GM12891 (cell line): ENCODE data around the gene LONRF2. TPM values are rescaled to one million over a fixed set of nuclear protein-coding genes. Genes with fewer than 3 reads are reported as not detected.
"Not testable (repeated sequence)": the region's sequence is repeated elsewhere in the genome, so short reads cannot be mapped to it uniquely, and the experiment has no call there.

ENCODE experiments used
- DNase-seq: peaks from one replicate; pipeline ENCODE4 v3.0.0; 2011; ENCODE audit warnings: low spot score; ENCODE audit not compliant: insufficient read length
- FAIRE-seq: peaks from 2 replicates; lab custom pipeline; 2011; peaks lifted over from hg19 to GRCh38; lab: Jason Lieb, UNC
- PAX5 ChIP-seq: IDR thresholded peaks from 2 replicates; pipeline ENCODE4 v1.6.1; 2011; ENCODE audit warnings: low read length, moderate library complexity, mild to moderate bottlenecking; ENCODE audit not compliant: insufficient read depth, severe bottlenecking
- POLR2A ChIP-seq: IDR thresholded peaks from 2 replicates; pipeline ENCODE4 v1.6.1; 2011; ENCODE audit warnings: low read depth, low read length, control low read depth
- POLR2AphosphoS5 ChIP-seq: IDR thresholded peaks from 2 replicates; pipeline ENCODE4 v1.6.1; 2011; ENCODE audit warnings: low read depth, low read length, control low read depth
- POU2F2 ChIP-seq: IDR thresholded peaks from 2 replicates; pipeline ENCODE4 v1.6.1; 2011; ENCODE audit warnings: low read depth, mild to moderate bottlenecking, control low read depth, low read length, moderate library complexity
- SPI1 ChIP-seq: IDR thresholded peaks from 2 replicates; pipeline ENCODE4 v1.6.1; 2011; ENCODE audit warnings: low read depth, low read length, control low read depth
- TAF1 ChIP-seq: IDR thresholded peaks from 2 replicates; pipeline ENCODE4 v1.6.1; 2011; ENCODE audit warnings: low read depth, low read length, control low read depth
- polyA plus RNA-seq: library from polyadenylated mRNA; unstranded; fragments of >200 nt; gene quantifications from one replicate; pipeline ENCODE4 v1.2.1, GENCODE V29; 2012; ENCODE audit warnings: low read depth, missing spikeins, inconsistent platforms; ENCODE audit not compliant: missing spikeins

Gene LONRF2
- 0.03 TPM for polyA plus RNA-seq

- peak; percentile 48 for FAIRE-seq
These were observed at the start of gene LONRF2 for GRCh38 chr2:100321866-100322820. TSS of gene LONRF2 (minus strand) at chr2:100322501. CDS start at chr2:100322093, 408 bp downstream.

GRCh38 chr2:100367163-100367562 lies 44.9 kb upstream of the LONRF2 start:
- no peak for TF ChIP-seq POU2F2
- DNase-seq (no peak), FAIRE-seq (peak; percentile 76)

More at GRCh38 chr2:100321866-100322820, at the start of gene LONRF2:
- TF ChIP-seq PAX5: no peak
- DNase-seq: peak; percentile 25

GRCh38 chr2:100365434-100365833 lies 43.1 kb upstream of the LONRF2 start:
- TF ChIP-seq POLR2A: no peak
- TF ChIP-seq SPI1: no peak
- no peak for TF ChIP-seq PAX5
- TF ChIP-seq POLR2AphosphoS5: no peak
- no peak for TF ChIP-seq POU2F2
- TF ChIP-seq TAF1: no peak
- no peak for DNase-seq
- no peak for FAIRE-seq

- FAIRE-seq, DNase-seq: not testable (repeated sequence)
These were observed 40.0 kb upstream of the LONRF2 start for GRCh38 chr2:100362269-100362668.

GRCh38 chr2:100359576-100359975 lies 37.3 kb upstream of the LONRF2 start:
- TF ChIP-seq SPI1 (no peak), PAX5 (no peak), POLR2A (no peak), POLR2AphosphoS5 (no peak), TAF1 (no peak), POU2F2 (no peak)
- DNase-seq (no peak), FAIRE-seq (no peak)

- FAIRE-seq (no peak), DNase-seq (no peak)
- TF ChIP-seq POU2F2 (no peak), SPI1 (no peak), TAF1 (no peak), POLR2A (no peak), POLR2AphosphoS5 (no peak), PAX5 (no peak)
These were observed 36.3 kb upstream of the LONRF2 start for GRCh38 chr2:100358554-100358953.

GRCh38 chr2:100352521-100352920 lies 30.2 kb upstream of the LONRF2 start:
- TF ChIP-seq POU2F2 (no peak), PAX5 (no peak), POLR2A (no peak), POLR2AphosphoS5 (no peak), TAF1 (no peak), SPI1 (no peak)
- no peak for FAIRE-seq
- no peak for DNase-seq

- TF ChIP-seq POU2F2 (no peak), POLR2A (no peak), POLR2AphosphoS5 (no peak), PAX5 (no peak)
- DNase-seq (no peak), FAIRE-seq (no peak)
These were observed 28.4 kb upstream of the LONRF2 start for GRCh38 chr2:100350661-100351185.

GRCh38 chr2:100345144-100345543 lies 22.8 kb upstream of the LONRF2 start:
- not testable (repeated sequence) for FAIRE-seq, DNase-seq

- FAIRE-seq: no peak
- TF ChIP-seq POLR2AphosphoS5: no peak
- DNase-seq: no peak
These were observed 22.1 kb upstream of the LONRF2 start for GRCh38 chr2:100344433-100344832.

GRCh38 chr2:100342466-100342865 lies 20.2 kb upstream of the LONRF2 start:
- not testable (repeated sequence) for FAIRE-seq

More at GRCh38 chr2:100342466-100342865, 20.2 kb upstream of the LONRF2 start:
- not testable (repeated sequence) for DNase-seq
